GM23338 (cell line): ENCODE data around the gene HS6ST2. TPM values are rescaled to one million over a fixed set of nuclear protein-coding genes. Genes with fewer than 3 reads are reported as not detected.

Source experiments
- ATAC-seq: fragments of 200-7000 bp; cut with Tn5 transposase; 3 replicates; pipeline ENCODE4 v1.9.1; 2020
- DNase-seq: peaks from one replicate; pipeline ENCODE4 v3.0.0-alpha.2; 2015; ENCODE audit warnings: low spot score
- H2AFZ ChIP-seq: fragments of 200-600 bp; sonication (generic); 2 replicates; pipeline ENCODE4 v1.8.0; 2016; ENCODE audit warnings: antibody characterized with exemption, mild to moderate bottlenecking, moderate library complexity
- H3F3A ChIP-seq: fragments of 200-600 bp; sonication (generic); replicated peaks from 2 replicates; pipeline ENCODE4 v1.8.0; 2017; ENCODE audit warnings: antibody characterized with exemption, mixed run types, low read depth
- H3K27ac ChIP-seq: fragments of 200-600 bp; sonication (generic); 2 replicates; pipeline ENCODE4 v1.6.1; 2016; ENCODE audit warnings: low read depth
- H3K27me3 ChIP-seq: fragments of 200-600 bp; sonication (generic); 2 replicates; pipeline ENCODE4 v1.8.0; 2016; ENCODE audit warnings: mild to moderate bottlenecking, mixed run types, moderate library complexity; ENCODE audit not compliant: insufficient read depth
- H3K36me3 ChIP-seq: fragments of 200-600 bp; sonication (generic); 2 replicates; pipeline ENCODE4 v1.8.0; 2016; ENCODE audit warnings: mild to moderate bottlenecking; ENCODE audit not compliant: insufficient read depth
- H3K4me1 ChIP-seq: fragments of 200-600 bp; sonication (generic); 2 replicates; pipeline ENCODE4 v1.8.0; 2016; ENCODE audit warnings: mild to moderate bottlenecking, moderate library complexity; ENCODE audit not compliant: insufficient read depth
- H3K4me2 ChIP-seq: fragments of 200-600 bp; sonication (generic); 2 replicates; pipeline ENCODE4 v1.7.1; 2017; ENCODE audit warnings: mixed run types
- H3K4me3 ChIP-seq: fragments of 200-600 bp; sonication (generic); 2 replicates; pipeline ENCODE4 v1.6.1; 2016; ENCODE audit warnings: mixed run types
- H3K79me2 ChIP-seq: fragments of 200-600 bp; sonication (generic); replicated peaks from 2 replicates; pipeline ENCODE4 v1.8.0; 2017; ENCODE audit warnings: mild to moderate bottlenecking; ENCODE audit not compliant: insufficient read depth
- H3K9me2 ChIP-seq: fragments of 200-600 bp; sonication (generic); 2 replicates; pipeline ENCODE4 v1.8.0; 2017; ENCODE audit not compliant: insufficient read depth
- H4K20me1 ChIP-seq: fragments of 200-600 bp; sonication (generic); replicated peaks from 2 replicates; pipeline ENCODE4 v1.8.0; 2017; ENCODE audit warnings: mild to moderate bottlenecking; ENCODE audit not compliant: insufficient read depth
- H3K27ac Mint-ChIP-seq: 2 replicates; pipeline ENCODE4 v1.8.0; 2020; ENCODE audit warnings: inconsistent platforms, mild to moderate bottlenecking, moderate library complexity, mixed read lengths
- H3K27me3 Mint-ChIP-seq: 3 replicates; pipeline ENCODE4 v1.8.0; 2022; ENCODE audit warnings: low read depth, mild to moderate bottlenecking, moderate library complexity, mixed read lengths, inconsistent platforms; ENCODE audit not compliant: insufficient read depth, poor library complexity
- H3K36me3 Mint-ChIP-seq: 3 replicates; pipeline ENCODE4 v1.8.0; 2021; ENCODE audit warnings: low read depth, mild to moderate bottlenecking, inconsistent platforms, moderate library complexity, mixed read lengths
- H3K4me1 Mint-ChIP-seq: 3 replicates; pipeline ENCODE4 v1.8.0; 2020; ENCODE audit warnings: mild to moderate bottlenecking, inconsistent platforms, mixed read lengths
- H3K4me3 Mint-ChIP-seq: 3 replicates; pipeline ENCODE4 v1.8.0; 2021; ENCODE audit warnings: moderate library complexity, mild to moderate bottlenecking, inconsistent platforms, mixed read lengths
- H3K9me3 Mint-ChIP-seq: 3 replicates; pipeline ENCODE4 v1.8.0; 2020; ENCODE audit warnings: moderate library complexity, mild to moderate bottlenecking, inconsistent platforms, mixed read lengths
- EZH2 ChIP-seq: fragments of 200-600 bp; sonication (generic); IDR thresholded peaks from one replicate; pipeline ENCODE4 v1.8.0; 2017; ENCODE audit warnings: antibody characterized with exemption, mild to moderate bottlenecking, low read depth; ENCODE audit not compliant: unreplicated experiment
- EZH2phosphoT487 ChIP-seq: fragments of 200-600 bp; sonication (generic); IDR thresholded peaks from one replicate; pipeline ENCODE4 v1.8.1; 2018; ENCODE audit warnings: antibody characterized with exemption; ENCODE audit not compliant: unreplicated experiment
- NANOG ChIP-seq: IDR thresholded peaks from 2 replicates; pipeline ENCODE4 v1.6.1; 2016; ENCODE audit warnings: antibody characterized with exemption, borderline replicate concordance
- POLR2AphosphoS5 ChIP-seq: IDR thresholded peaks from 2 replicates; pipeline ENCODE4 v1.6.1; 2016; ENCODE audit warnings: antibody characterized with exemption, low read depth
- polyA plus RNA-seq: library from polyadenylated mRNA; unstranded; fragments of >200 nt; fragmentation: Nextera tagmentation; extraction: Ambion mirVana; gene quantifications from 2 replicates; pipeline ENCODE4 v1.2.1, GENCODE V29; 2016
- total RNA-seq: library from RNA; depleted of rRNA; stranded (reverse); fragments of >200 nt; shearing (Covaris generic); gene quantifications from 2 replicates; pipeline ENCODE4 v1.2.3, GENCODE V29; 2014
- TF ChIP-seq, protein P1 (sequence below), 2 experiments: fragments of 200-600 bp in 1 of 2; sonication (generic) in 1 of 2; conservative IDR thresholded peaks; 2 replicates each; pipeline versions ENCODE4 v1.5.1 to v1.6.1; 2016 to 2017; ENCODE audit warnings: antibody characterized with exemption in 2 of 2, low read depth in 2 of 2, mild to moderate bottlenecking in 2 of 2, moderate library complexity in 1 of 2
- TF ChIP-seq, protein P2 (sequence below): IDR thresholded peaks from 2 replicates; pipeline ENCODE4 v1.6.1; 2016; ENCODE audit warnings: antibody characterized with exemption
- TF ChIP-seq, protein P3 (sequence below): fragments of 250-450 bp; sonication (Bioruptor Pico); IDR thresholded peaks from 2 replicates; pipeline ENCODE4 v1.5.0; 2020; ENCODE audit warnings: mild to moderate bottlenecking, moderate library complexity

HS6ST2 gene
- total and polyA plus RNA-seq, 2 experiments from 2014 or later = 0.82 to 4.8 TPM

DNA sequence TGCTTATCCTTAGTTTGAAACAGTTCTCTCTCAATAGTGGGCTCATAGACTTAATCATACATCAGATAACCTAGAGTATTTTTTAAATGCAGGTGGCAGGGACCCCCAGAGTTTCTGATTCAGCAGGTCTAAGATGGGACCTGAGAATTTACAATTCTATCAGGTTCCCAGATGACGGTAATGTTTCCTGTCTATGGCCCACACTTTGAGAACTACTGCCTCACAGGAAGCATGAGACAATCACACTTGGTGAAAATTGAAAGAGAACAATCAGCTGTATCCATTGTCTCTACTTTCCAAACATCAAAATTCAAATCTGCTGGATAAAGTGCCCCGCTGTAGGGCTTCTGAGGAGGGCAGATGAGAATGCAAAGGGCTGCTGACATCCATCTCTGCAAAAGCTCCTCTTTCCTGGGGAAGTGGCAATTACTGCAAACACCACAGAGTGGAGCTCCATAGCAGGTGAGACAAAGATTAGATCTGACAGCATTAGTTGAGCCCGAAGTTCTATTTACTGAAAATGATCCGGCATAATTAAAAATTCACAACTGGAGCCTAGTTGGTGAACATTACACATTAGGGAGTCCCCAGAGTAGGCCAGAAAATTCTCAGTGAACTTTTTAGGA, 281.8 kb downstream of the HS6ST2 start:
- Mint-ChIP-seq H3K4me1 (peaks cover 49% of the 10 kb centered on the region), H3K4me3 (no peak overlapping the region), H3K27me3 (peaks cover 30% of the 10 kb centered on the region), H3K27ac (no peak overlapping the region), H3K36me3 (peaks cover 13% of the 10 kb centered on the region), H3K9me3 (peaks cover 15% of the 10 kb centered on the region)
- Histone ChIP-seq H4K20me1 (no peaks in the 10 kb centered on the region), H2AFZ (no peak overlapping the region), H3K79me2 (no peaks in the 10 kb centered on the region), H3K36me3 (no peaks in the 10 kb centered on the region), H3K9me2 (no peaks in the 10 kb centered on the region), H3K4me1 (peaks cover 7% of the 10 kb centered on the region; the same call in 1 of the 2 replicates), H3K4me2 (peak overlapping the region; percentile 6; the same call in 1 of the 2 replicates), H3K27me3 (peaks cover 54% of the 10 kb centered on the region), H3F3A (no peaks in the 10 kb centered on the region), H3K27ac (no peak overlapping the region), H3K4me3 (no peak overlapping the region)
- DNase-seq = peak; percentile 36
- ATAC-seq = peak; percentile 84
- TF ChIP-seq, protein P1, sequence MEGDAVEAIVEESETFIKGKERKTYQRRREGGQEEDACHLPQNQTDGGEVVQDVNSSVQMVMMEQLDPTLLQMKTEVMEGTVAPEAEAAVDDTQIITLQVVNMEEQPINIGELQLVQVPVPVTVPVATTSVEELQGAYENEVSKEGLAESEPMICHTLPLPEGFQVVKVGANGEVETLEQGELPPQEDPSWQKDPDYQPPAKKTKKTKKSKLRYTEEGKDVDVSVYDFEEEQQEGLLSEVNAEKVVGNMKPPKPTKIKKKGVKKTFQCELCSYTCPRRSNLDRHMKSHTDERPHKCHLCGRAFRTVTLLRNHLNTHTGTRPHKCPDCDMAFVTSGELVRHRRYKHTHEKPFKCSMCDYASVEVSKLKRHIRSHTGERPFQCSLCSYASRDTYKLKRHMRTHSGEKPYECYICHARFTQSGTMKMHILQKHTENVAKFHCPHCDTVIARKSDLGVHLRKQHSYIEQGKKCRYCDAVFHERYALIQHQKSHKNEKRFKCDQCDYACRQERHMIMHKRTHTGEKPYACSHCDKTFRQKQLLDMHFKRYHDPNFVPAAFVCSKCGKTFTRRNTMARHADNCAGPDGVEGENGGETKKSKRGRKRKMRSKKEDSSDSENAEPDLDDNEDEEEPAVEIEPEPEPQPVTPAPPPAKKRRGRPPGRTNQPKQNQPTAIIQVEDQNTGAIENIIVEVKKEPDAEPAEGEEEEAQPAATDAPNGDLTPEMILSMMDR (conservative IDR thresholded peaks at IDR 0.05; ENCODE audit: low read depth in 2 of 2) = peak; percentile 37 to 52
- TF ChIP-seq, protein P2, sequence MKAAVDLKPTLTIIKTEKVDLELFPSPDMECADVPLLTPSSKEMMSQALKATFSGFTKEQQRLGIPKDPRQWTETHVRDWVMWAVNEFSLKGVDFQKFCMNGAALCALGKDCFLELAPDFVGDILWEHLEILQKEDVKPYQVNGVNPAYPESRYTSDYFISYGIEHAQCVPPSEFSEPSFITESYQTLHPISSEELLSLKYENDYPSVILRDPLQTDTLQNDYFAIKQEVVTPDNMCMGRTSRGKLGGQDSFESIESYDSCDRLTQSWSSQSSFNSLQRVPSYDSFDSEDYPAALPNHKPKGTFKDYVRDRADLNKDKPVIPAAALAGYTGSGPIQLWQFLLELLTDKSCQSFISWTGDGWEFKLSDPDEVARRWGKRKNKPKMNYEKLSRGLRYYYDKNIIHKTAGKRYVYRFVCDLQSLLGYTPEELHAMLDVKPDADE = no peak

DNA sequence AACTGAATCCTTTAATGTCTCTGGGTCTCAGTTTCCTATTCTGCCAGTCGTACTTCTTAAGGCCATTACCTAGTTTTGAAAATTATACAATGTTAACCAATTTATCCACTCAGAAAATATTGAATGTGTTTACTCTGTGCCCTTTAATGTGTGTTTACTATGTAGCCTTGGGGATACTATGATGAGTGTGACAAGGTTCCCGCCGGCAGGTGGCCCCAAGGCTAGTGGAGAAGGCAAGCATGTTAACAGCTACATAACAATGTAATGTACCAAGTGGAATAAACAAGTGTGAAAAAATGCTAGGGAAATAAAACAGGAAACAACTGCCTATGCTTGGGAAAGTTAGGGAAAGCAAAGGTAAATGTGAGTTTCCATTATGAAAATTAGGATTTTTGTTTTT, 282.3 kb downstream of the HS6ST2 start:
- Mint-ChIP-seq H3K36me3 (peaks cover 13% of the 10 kb centered on the region), H3K9me3 (peaks cover 15% of the 10 kb centered on the region), H3K27me3 (peaks cover 36% of the 10 kb centered on the region), H3K4me3 (no peak overlapping the region), H3K27ac (no peak overlapping the region), H3K4me1 (peaks cover 53% of the 10 kb centered on the region)
- Histone ChIP-seq H4K20me1 (no peaks in the 10 kb centered on the region), H3K4me2 (no peak overlapping the region), H3K27ac (no peak overlapping the region), H3K4me3 (no peak overlapping the region), H3K4me1 (peaks cover 9% of the 10 kb centered on the region; the same call in 1 of the 2 replicates), H3K27me3 (peaks cover 57% of the 10 kb centered on the region), H3K9me2 (no peaks in the 10 kb centered on the region), H3F3A (no peaks in the 10 kb centered on the region), H2AFZ (no peak overlapping the region), H3K36me3 (no peaks in the 10 kb centered on the region), H3K79me2 (no peaks in the 10 kb centered on the region)
- ATAC-seq = peak; percentile 46
- DNase-seq = peak; percentile 20
- TF ChIP-seq, protein P3, sequence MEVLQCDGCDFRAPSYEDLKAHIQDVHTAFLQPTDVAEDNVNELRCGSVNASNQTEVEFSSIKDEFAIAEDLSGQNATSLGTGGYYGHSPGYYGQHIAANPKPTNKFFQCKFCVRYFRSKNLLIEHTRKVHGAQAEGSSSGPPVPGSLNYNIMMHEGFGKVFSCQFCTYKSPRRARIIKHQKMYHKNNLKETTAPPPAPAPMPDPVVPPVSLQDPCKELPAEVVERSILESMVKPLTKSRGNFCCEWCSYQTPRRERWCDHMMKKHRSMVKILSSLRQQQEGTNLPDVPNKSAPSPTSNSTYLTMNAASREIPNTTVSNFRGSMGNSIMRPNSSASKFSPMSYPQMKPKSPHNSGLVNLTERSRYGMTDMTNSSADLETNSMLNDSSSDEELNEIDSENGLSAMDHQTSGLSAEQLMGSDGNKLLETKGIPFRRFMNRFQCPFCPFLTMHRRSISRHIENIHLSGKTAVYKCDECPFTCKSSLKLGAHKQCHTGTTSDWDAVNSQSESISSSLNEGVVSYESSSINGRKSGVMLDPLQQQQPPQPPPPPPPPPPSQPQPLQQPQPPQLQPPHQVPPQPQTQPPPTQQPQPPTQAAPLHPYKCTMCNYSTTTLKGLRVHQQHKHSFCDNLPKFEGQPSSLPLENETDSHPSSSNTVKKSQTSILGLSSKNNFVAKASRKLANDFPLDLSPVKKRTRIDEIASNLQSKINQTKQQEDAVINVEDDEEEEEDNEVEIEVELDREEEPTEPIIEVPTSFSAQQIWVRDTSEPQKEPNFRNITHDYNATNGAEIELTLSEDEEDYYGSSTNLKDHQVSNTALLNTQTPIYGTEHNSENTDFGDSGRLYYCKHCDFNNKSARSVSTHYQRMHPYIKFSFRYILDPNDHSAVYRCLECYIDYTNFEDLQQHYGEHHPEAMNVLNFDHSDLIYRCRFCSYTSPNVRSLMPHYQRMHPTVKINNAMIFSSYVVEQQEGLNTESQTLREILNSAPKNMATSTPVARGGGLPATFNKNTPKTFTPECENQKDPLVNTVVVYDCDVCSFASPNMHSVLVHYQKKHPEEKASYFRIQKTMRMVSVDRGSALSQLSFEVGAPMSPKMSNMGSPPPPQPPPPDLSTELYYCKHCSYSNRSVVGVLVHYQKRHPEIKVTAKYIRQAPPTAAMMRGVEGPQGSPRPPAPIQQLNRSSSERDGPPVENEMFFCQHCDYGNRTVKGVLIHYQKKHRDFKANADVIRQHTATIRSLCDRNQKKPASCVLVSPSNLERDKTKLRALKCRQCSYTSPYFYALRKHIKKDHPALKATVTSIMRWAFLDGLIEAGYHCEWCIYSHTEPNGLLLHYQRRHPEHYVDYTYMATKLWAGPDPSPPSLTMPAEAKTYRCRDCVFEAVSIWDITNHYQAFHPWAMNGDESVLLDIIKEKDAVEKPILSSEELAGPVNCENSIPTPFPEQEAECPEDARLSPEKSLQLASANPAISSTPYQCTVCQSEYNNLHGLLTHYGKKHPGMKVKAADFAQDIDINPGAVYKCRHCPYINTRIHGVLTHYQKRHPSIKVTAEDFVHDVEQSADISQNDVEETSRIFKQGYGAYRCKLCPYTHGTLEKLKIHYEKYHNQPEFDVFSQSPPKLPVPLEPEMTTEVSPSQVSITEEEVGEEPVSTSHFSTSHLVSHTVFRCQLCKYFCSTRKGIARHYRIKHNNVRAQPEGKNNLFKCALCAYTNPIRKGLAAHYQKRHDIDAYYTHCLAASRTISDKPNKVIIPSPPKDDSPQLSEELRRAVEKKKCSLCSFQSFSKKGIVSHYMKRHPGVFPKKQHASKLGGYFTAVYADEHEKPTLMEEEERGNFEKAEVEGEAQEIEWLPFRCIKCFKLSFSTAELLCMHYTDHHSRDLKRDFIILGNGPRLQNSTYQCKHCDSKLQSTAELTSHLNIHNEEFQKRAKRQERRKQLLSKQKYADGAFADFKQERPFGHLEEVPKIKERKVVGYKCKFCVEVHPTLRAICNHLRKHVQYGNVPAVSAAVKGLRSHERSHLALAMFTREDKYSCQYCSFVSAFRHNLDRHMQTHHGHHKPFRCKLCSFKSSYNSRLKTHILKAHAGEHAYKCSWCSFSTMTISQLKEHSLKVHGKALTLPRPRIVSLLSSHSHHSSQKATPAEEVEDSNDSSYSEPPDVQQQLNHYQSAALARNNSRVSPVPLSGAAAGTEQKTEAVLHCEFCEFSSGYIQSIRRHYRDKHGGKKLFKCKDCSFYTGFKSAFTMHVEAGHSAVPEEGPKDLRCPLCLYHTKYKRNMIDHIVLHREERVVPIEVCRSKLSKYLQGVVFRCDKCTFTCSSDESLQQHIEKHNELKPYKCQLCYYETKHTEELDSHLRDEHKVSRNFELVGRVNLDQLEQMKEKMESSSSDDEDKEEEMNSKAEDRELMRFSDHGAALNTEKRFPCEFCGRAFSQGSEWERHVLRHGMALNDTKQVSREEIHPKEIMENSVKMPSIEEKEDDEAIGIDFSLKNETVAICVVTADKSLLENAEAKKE (CRISPR knock-in tag) = no peak
- TF ChIP-seq, protein P1 (conservative IDR thresholded peaks at IDR 0.05; ENCODE audit: low read depth in 2 of 2) = peak; percentile 12 to 18; a peak in 2 of 4 replicates
- no peak for TF ChIP-seq EZH2
- no peak for TF ChIP-seq EZH2phosphoT487
- TF ChIP-seq, protein P2 = no peak
- TF ChIP-seq POLR2AphosphoS5 = no peak
- no peak for TF ChIP-seq NANOG
